LNCAP (cell line): ENCODE measurements around the gene WDR82.

ENCODE experiments used
- CTCF ChIP-seq: fragments of 450-650 bp; IDR thresholded peaks from 2 replicates; pipeline ENCODE4 v1.5.1; 2017; ENCODE audit warnings: mild to moderate bottlenecking

WDR82 gene

GRCh38 chr3:52295671-52296208 is 17.3 kb upstream of the WDR82 start:
- no peak for TF ChIP-seq CTCF

- no peak for TF ChIP-seq CTCF
Measured at GRCh38 chr3:52294320-52295150, 16.1 kb upstream of the WDR82 start.

GRCh38 chr3:52293491-52294319 is 15.3 kb upstream of the WDR82 start:
- TF ChIP-seq CTCF = no peak

GRCh38 chr3:52292247-52293065 is 14.0 kb upstream of the WDR82 start:
- TF ChIP-seq CTCF = no peak

- TF ChIP-seq CTCF = peak; percentile 56
Measured at GRCh38 chr3:52291508-52292181, 13.2 kb upstream of the WDR82 start.

- TF ChIP-seq CTCF = no peak
Measured at GRCh38 chr3:52290596-52291507, 12.4 kb upstream of the WDR82 start.
